Measurements from ENCODE around the gene USP14.

USP14 gene

DNA sequence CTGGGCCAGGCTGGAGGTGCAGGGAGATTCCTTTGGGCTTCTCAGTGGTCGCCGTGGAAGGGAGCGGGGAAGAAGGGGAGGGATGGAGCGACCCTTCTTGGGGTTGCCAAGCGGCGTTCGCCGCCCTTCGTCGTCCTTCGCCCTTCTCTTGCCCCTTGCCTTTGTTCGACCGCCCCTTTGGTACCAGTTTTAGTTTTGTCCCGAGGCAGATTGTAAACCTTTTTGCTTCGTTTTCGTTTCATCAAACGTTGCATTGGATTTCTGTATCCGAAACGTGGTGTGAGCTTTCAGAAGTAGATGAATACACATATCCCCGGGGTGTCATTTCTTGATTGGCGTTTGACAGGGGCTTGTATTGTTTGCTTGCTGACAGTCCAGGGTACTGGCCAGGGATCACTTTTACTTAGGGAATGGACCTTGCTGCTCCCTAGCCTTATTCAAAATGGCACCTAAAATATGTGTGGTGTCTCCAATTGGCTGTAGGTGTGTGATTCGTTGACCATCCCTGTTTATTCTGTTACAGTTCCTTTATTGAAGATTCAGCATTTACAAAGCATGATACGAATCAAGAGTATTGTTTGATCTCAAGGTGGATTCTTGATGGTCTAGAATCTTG lies 788 bp downstream of the USP14 start:
- DNase-seq (ENCODE audit: insufficient read length, low spot score): no peak
- FAIRE-seq: no peak

GRCh38 chr18:159933-160332 lies 1.6 kb downstream of the USP14 start:
- no peak for DNase-seq (ENCODE audit: insufficient read length, low spot score)
- no peak for FAIRE-seq

DNA sequence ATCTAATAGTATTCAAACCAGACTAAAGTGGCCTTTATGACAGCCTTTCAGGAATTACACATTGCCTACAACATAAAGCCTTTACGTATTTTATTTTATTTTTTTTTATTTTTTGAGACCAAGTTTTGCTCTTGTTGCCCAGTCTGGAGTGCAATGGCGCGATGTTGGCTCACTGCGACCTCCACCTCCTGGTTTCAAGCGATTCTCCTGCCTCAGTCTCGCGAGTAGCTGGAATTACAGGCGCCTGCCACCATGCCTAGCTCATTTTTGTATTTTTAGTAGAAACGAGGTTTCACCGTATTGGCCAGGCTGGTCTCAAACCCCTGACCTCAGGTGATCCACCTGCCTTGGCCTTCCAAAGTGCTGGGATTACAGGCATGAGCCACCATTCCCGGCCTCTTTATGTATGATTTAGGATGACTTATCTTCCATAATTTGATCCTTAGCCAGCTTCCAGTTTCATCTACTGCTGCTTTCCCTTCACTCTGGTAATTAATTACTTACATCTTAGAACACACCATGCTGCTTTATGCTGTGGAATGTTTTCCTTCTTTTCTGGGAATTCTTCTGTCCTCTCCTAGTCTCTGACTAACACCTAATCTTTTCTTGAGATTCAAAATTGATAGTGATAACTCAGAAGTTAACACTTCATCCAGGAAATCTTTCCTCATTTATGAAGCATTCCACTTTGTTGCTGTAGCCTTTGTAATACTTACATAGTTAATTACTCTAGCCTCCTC lies 2.6 kb downstream of the USP14 start:
- FAIRE-seq (no peak), DNase-seq (ENCODE audit: insufficient read length, low spot score) (no peak)

GRCh38 chr18:172361-172760 lies 14.0 kb downstream of the USP14 start:
- FAIRE-seq: no peak

DNA sequence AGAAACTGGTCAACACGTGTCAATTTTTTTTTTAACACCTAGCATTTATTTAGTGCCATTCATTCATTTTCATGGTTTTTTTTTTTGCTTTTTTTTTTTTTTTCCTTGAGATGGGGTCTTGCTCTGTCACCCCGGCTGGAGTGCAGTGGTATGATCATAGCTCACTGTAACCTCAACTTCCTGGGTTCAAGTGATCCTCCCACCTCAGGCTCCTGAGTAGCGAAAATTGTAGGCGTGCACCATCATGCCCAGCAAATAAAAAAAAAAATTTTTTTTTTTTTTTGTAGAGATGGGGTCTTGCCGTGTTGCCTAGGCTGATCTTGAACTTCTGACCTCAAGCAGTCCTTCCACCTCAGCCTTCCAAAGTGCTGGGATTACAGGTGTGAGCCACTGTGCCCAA lies 21.1 kb downstream of the USP14 start:
- DNase-seq (ENCODE audit: insufficient read length, low spot score) (no peak), FAIRE-seq (no peak)

More at GRCh38 chr18:172361-172760, 14.0 kb downstream of the USP14 start:
- DNase-seq (ENCODE audit: insufficient read length, low spot score): no peak

DNA sequence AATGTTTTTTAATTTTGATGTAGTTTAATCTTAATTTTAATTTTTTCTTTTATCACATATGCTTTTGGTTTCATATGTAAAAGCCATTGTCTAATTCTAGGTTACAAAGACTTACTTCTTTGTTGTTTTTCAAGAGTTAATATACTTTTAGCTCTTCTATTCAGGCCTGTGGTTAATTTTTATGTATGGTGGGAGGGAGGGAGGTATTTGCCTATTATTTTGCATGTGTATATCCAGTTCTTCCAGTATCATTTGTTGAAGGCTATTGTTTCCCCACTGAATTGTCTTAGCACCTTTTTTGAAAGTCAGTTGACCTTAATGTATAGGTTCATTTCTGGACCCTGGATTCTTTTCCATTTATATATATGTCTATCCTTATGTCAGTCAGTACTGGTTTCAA lies 23.4 kb downstream of the USP14 start:
- no peak for FAIRE-seq
- DNase-seq (ENCODE audit: insufficient read length, low spot score): no peak

- FAIRE-seq (no peak), DNase-seq (ENCODE audit: insufficient read length, low spot score) (no peak)
Observed at GRCh38 chr18:183769-184168, 25.4 kb downstream of the USP14 start.

GRCh38 chr18:189254-189653 lies 30.9 kb downstream of the USP14 start:
- FAIRE-seq: no peak

DNA sequence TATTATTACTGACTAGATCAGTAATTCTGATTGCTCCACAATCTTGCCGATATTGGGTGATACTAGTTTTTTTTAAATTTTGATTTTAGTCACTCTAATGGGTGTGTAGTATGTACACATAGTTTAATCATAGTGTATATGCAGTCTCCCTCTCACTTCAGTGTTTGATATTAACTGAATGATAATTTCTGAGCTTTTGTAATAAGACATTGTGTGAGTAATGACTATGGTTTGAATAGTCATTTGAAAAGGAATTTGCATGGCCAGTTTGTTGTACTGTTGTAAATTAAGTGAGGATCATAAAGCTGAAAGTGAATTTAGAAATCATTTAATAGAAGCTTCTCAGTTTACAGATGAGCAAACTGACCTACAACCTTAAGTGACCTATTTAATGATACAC lies 33.4 kb downstream of the USP14 start:
- no peak for FAIRE-seq
- DNase-seq (ENCODE audit: insufficient read length, low spot score): no peak

More at GRCh38 chr18:189254-189653, 30.9 kb downstream of the USP14 start:
- no peak for DNase-seq (ENCODE audit: insufficient read length, low spot score)

- DNase-seq (ENCODE audit: insufficient read length, low spot score) (no peak), FAIRE-seq (no peak)
Observed at GRCh38 chr18:192801-193200, 34.4 kb downstream of the USP14 start.

DNA sequence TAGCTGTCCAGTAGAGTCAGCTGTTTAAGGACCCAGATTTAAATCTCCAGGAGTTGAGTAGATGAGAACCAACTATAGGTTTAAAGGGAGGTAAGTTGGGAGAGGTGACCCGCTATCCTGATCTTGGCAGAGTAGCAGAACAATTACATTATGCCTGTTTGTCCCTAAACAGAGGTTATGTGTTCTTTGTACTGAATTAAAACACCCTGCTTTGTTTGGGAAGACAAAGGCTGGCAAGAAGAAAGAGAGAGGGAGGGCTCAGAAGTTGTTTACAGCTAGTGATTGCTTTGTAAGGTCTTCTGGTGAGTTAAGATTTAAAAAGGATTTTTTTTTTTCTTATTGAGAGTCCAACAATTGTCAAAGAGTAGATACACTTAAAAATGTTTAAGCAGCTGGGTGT lies 37.3 kb downstream of the USP14 start:
- no peak for DNase-seq (ENCODE audit: insufficient read length, low spot score)
- no peak for FAIRE-seq

GRCh38 chr18:199214-199613 lies 40.9 kb downstream of the USP14 start:
- FAIRE-seq: no peak
- no peak for DNase-seq (ENCODE audit: insufficient read length, low spot score)

DNA sequence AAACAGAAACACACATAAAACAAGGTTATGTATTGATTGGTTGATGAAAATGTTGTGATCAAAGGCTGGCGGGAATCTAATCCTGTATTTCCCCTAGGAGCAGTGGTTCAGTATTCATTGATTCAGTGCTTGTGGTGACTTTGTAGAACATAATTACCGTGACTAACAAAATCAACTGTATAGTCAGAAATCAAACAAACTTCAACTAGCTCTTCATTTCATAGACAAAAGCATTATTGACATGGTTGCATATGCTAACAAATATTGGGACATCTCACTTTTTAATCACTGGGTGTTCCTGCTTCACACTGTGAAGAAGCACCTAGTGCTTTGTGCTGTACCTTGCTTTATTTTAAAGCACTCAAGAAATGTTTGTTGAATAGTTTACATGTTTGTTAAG lies 41.4 kb downstream of the USP14 start:
- DNase-seq (ENCODE audit: insufficient read length, low spot score) (no peak), FAIRE-seq (no peak)

- FAIRE-seq (no peak), DNase-seq (ENCODE audit: insufficient read length, low spot score) (no peak)
Observed at GRCh38 chr18:210075-210474, 51.7 kb downstream of the USP14 start.

DNA sequence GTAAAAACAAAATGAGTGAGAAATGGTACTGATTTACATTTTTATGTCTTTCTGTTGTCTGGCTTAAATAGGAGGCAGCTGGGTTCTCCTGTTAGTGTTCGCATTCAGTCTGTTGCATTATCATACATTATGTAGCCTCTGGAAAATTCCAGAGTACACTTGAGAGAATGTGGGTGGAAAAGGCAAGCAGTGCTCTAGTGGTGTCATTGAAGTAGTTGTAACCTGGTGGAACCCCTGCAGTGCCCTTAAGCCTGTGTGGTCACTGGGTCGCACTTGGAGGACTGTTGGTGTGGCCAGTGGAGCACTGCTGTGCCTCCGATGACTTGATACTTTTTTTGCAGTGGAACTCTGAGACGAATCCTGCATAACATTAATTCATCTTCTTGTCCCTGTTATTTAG lies 52.4 kb downstream of the USP14 start:
- FAIRE-seq (no peak), DNase-seq (ENCODE audit: insufficient read length, low spot score) (no peak)

GRCh38 chr18:211582-211981 lies 53.2 kb downstream of the USP14 start:
- no peak for DNase-seq (ENCODE audit: insufficient read length, low spot score)
- FAIRE-seq: no peak

GRCh38 chr18:212780-213179 lies 54.4 kb downstream of the USP14 start:
- FAIRE-seq: no peak

DNA sequence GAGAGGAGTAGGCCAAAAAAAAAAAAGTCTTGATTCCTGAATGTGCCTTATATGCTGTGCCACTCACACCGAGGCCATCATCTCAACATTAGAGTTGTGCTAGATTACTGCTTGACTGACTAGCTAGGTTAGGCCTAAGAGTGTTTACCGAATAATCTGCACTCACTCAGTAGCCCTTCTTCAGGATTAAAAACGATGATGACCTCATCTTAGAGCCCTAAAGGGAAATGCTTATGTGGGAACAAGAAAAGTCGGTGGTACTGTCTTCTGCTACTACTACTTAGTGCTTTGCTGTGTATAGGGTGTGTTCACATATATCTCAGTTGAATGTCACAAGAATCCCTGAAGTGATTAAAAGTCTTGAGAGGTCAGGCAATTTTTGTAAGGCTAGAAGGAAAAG lies 55.1 kb downstream of the USP14 start:
- FAIRE-seq (no peak), DNase-seq (ENCODE audit: insufficient read length, low spot score) (no peak)

More at GRCh38 chr18:212780-213179, 54.4 kb downstream of the USP14 start:
- no peak for DNase-seq (ENCODE audit: insufficient read length, low spot score)

GRCh38 chr18:213966-214365 lies 55.6 kb downstream of the USP14 start:
- FAIRE-seq (no peak), DNase-seq (ENCODE audit: insufficient read length, low spot score) (no peak)

DNA sequence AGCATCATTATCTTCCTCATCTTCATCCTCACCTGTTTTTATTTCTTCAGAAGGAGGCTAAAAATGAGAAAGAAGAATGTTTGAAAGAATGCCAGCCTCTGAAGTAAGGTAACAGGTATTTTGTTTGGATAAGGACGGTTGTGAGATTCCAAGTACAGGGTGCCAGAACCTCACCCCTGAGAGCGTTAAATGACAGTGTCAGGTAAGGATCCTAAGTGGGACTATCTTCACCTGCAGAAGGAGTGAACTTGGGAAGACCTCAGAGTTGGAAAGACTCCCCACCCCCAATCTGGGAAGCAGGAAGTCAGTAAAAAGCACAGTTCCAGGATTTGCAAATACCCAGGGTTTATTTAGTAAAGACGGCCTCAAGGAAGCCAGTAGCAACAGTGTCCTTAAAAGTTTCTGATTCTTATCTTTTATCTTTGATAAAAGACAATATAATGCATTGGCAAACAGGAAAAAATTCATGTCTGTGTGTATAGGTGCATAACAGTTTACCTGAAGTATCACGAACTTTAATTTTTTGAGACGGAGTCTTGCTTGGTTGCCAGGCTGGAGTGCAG lies 57.2 kb downstream of the USP14 start:
- FAIRE-seq: no peak
- no peak for DNase-seq (ENCODE audit: insufficient read length, low spot score)

- FAIRE-seq (no peak), DNase-seq (ENCODE audit: insufficient read length, low spot score) (no peak)
Observed at GRCh38 chr18:217532-218336, 59.4 kb downstream of the USP14 start.

Measured in HTR-8/SVneo (cell line).